ENCODE results near the gene KIRREL1. TPM values are rescaled to one million over a fixed set of nuclear protein-coding genes. Genes with fewer than 3 reads are reported as not detected.

Gene KIRREL1
- total and polyA plus RNA-seq, 2 of the 13 experiments (the other 11 are each of a cell fraction or from before 2014, with no cell fraction given) = 0.02 to 0.03 TPM

- intact Hi-C loops (cut with micrococcal nuclease; ENCODE audit: unreplicated experiment) (no loop called here), in situ Hi-C loops (cut with HindIII; ENCODE audit: extremely low pct_ligation_motif_present, low pct_unique_long_range_greater_than_20kb) (no loop called here)
- no peaks in the 10 kb centered on the region for H3K27me3 ChIP-seq (ENCODE audit: control insufficient read depth in 1 of 2, insufficient read depth in 2 of 2, low read length in 2 of 2)
- no peak overlapping the region for H2AFZ ChIP-seq (ENCODE audit: low read length)
- no peaks in the 10 kb centered on the region for H3K9me3 ChIP-seq (ENCODE audit: low read length)
- no peak overlapping the region for H3K27ac ChIP-seq (ENCODE audit: extremely low read length, insufficient read depth, low read length)
- no peak for DNase-seq (ENCODE audit: low spot score)
- no peaks in the 10 kb centered on the region for H3K79me2 ChIP-seq (ENCODE audit: insufficient read depth, low read length)
- CTCF ChIA-PET (ENCODE audit: low intra/inter-chr PET ratio, low total read pairs) = no interaction called here
- WGBS (ENCODE audit: low lambda C conversion rate) = 4% methylated on average over 6 of the region's 6 CpGs
- FAIRE-seq = no peak
- no peaks in the 10 kb centered on the region for H3K36me3 ChIP-seq (replicated peaks in 1 of 2; ENCODE audit: control insufficient read depth in 1 of 2, insufficient read depth in 2 of 2, low read length in 2 of 2)
- ATAC-seq = no peak
- POLR2A ChIA-PET = no interaction called here
- no peaks in the 10 kb centered on the region for H4K20me1 ChIP-seq (ENCODE audit: insufficient read depth, low read length)
- no peak overlapping the region for H3K9ac ChIP-seq (ENCODE audit: insufficient read depth, low read depth, low read length)
- TF ChIP-seq DDIT3 (CRISPR knock-in tag; IDR thresholded peaks at IDR 0.05) = no peak
- TF ChIP-seq DR1 (CRISPR knock-in tag; IDR thresholded peaks at IDR 0.05) = no peak
- no peak overlapping the region for H3K4me3 ChIP-seq (replicated peaks in 1 of 3; ENCODE audit: insufficient read depth in 1 of 3, low read depth in 2 of 3, low read length in 3 of 3)
- no peaks in the 10 kb centered on the region for H3K4me1 ChIP-seq (ENCODE audit: insufficient read depth, low read length)
- no peak overlapping the region for H3K4me2 ChIP-seq (ENCODE audit: low read depth, low read length)
- no TSS peak for BruUV-seq (replicated peaks)
These were observed 37.6 kb upstream of the KIRREL1 start for GRCh38 chr1:157955857-157956256.

GRCh38 chr1:157956732-157957131 is 36.7 kb upstream of the KIRREL1 start:
- ATAC-seq (no peak), DNase-seq (ENCODE audit: low spot score) (no peak), FAIRE-seq (no peak)
- no peak overlapping the region for H2AFZ ChIP-seq (ENCODE audit: low read length)
- ChIA-PET POLR2A (no interaction called here), CTCF (ENCODE audit: low intra/inter-chr PET ratio, low total read pairs) (no interaction called here)
- intact Hi-C loops (cut with micrococcal nuclease; ENCODE audit: unreplicated experiment) = no loop called here
- no peak overlapping the region for H3K4me2 ChIP-seq (ENCODE audit: low read depth, low read length)
- no peaks in the 10 kb centered on the region; a peak in 1 of 5 replicates for H3K27me3 ChIP-seq (ENCODE audit: control insufficient read depth in 1 of 2, insufficient read depth in 2 of 2, low read length in 2 of 2)
- 0% methylated on average over 2 of the region's 2 CpGs for WGBS (ENCODE audit: low lambda C conversion rate)
- no TSS peak for BruUV-seq (replicated peaks)
- in situ Hi-C loops (cut with HindIII; ENCODE audit: extremely low pct_ligation_motif_present, low pct_unique_long_range_greater_than_20kb) = no loop called here
- no peak for TF ChIP-seq EP300 (IDR thresholded peaks at IDR 0.05; ENCODE audit: low read depth in 2 of 2, low read length in 2 of 2)
- no peak for TF ChIP-seq EP300 (CRISPR knock-in tag; IDR thresholded peaks at IDR 0.05; ENCODE audit: borderline replicate concordance)
- no peak for TF ChIP-seq ETS1 (CRISPR knock-in tag; IDR thresholded peaks at IDR 0.05)
- TF ChIP-seq ZBTB34 (CRISPR knock-in tag; IDR thresholded peaks at IDR 0.05) = no peak
- TF ChIP-seq YEATS2 (CRISPR knock-in tag; IDR thresholded peaks at IDR 0.05; ENCODE audit: borderline replicate concordance) = no peak
- TF ChIP-seq CBX1 (IDR thresholded peaks at IDR 0.05; ENCODE audit: low read depth) = no peak
- no peak for TF ChIP-seq ZNF3 (CRISPR knock-in tag; IDR thresholded peaks at IDR 0.05)
- TF ChIP-seq ATF5 (CRISPR knock-in tag; IDR thresholded peaks at IDR 0.05; ENCODE audit: low read depth) = no peak
- no peak for TF ChIP-seq RBM22 (optimal IDR thresholded peaks at IDR 0.05; ENCODE audit: low read length)
- TF ChIP-seq YY1 (IDR thresholded peaks at IDR 0.05; ENCODE audit: insufficient read depth, insufficient replicate concordance, low read depth, low read length) = no peak
- H3K9ac ChIP-seq (ENCODE audit: insufficient read depth, low read depth, low read length) = no peak overlapping the region
- no peaks in the 10 kb centered on the region for H3K36me3 ChIP-seq (replicated peaks in 1 of 2; ENCODE audit: control insufficient read depth in 1 of 2, insufficient read depth in 2 of 2, low read length in 2 of 2)
- H3K79me2 ChIP-seq (ENCODE audit: insufficient read depth, low read length) = no peaks in the 10 kb centered on the region
- H3K9me3 ChIP-seq (ENCODE audit: low read length) = no peaks in the 10 kb centered on the region
- H3K27ac ChIP-seq (ENCODE audit: extremely low read length, insufficient read depth, low read length) = no peak overlapping the region
- no peaks in the 10 kb centered on the region for H4K20me1 ChIP-seq (ENCODE audit: insufficient read depth, low read length)
- H3K4me1 ChIP-seq (ENCODE audit: insufficient read depth, low read length) = no peaks in the 10 kb centered on the region
- no peak overlapping the region for H3K4me3 ChIP-seq (replicated peaks in 1 of 3; ENCODE audit: insufficient read depth in 1 of 3, low read depth in 2 of 3, low read length in 3 of 3)

Measured in HepG2 (cell line).